GM23338 (cell line): ENCODE results near the gene TRIOBP. TPM values are rescaled to one million over a fixed set of nuclear protein-coding genes. Genes with fewer than 3 reads are reported as not detected.

ENCODE experiments used
- ATAC-seq: fragments of 200-7000 bp; cut with Tn5 transposase; 3 replicates; pipeline ENCODE4 v1.9.1; 2020
- DNase-seq: peaks from one replicate; pipeline ENCODE4 v3.0.0-alpha.2; 2015; ENCODE audit warnings: low spot score
- H2AFZ ChIP-seq: fragments of 200-600 bp; sonication (generic); 2 replicates; pipeline ENCODE4 v1.8.0; 2016; ENCODE audit warnings: antibody characterized with exemption, mild to moderate bottlenecking, moderate library complexity
- H3F3A ChIP-seq: fragments of 200-600 bp; sonication (generic); replicated peaks from 2 replicates; pipeline ENCODE4 v1.8.0; 2017; ENCODE audit warnings: antibody characterized with exemption, mixed run types, low read depth
- H3K27ac ChIP-seq: fragments of 200-600 bp; sonication (generic); 2 replicates; pipeline ENCODE4 v1.6.1; 2016; ENCODE audit warnings: low read depth
- H3K27me3 ChIP-seq: fragments of 200-600 bp; sonication (generic); 2 replicates; pipeline ENCODE4 v1.8.0; 2016; ENCODE audit warnings: mild to moderate bottlenecking, mixed run types, moderate library complexity; ENCODE audit not compliant: insufficient read depth
- H3K36me3 ChIP-seq: fragments of 200-600 bp; sonication (generic); 2 replicates; pipeline ENCODE4 v1.8.0; 2016; ENCODE audit warnings: mild to moderate bottlenecking; ENCODE audit not compliant: insufficient read depth
- H3K4me1 ChIP-seq: fragments of 200-600 bp; sonication (generic); 2 replicates; pipeline ENCODE4 v1.8.0; 2016; ENCODE audit warnings: mild to moderate bottlenecking, moderate library complexity; ENCODE audit not compliant: insufficient read depth
- H3K4me2 ChIP-seq: fragments of 200-600 bp; sonication (generic); 2 replicates; pipeline ENCODE4 v1.7.1; 2017; ENCODE audit warnings: mixed run types
- H3K4me3 ChIP-seq: fragments of 200-600 bp; sonication (generic); 2 replicates; pipeline ENCODE4 v1.6.1; 2016; ENCODE audit warnings: mixed run types
- H3K79me2 ChIP-seq: fragments of 200-600 bp; sonication (generic); replicated peaks from 2 replicates; pipeline ENCODE4 v1.8.0; 2017; ENCODE audit warnings: mild to moderate bottlenecking; ENCODE audit not compliant: insufficient read depth
- H3K9me2 ChIP-seq: fragments of 200-600 bp; sonication (generic); 2 replicates; pipeline ENCODE4 v1.8.0; 2017; ENCODE audit not compliant: insufficient read depth
- H4K20me1 ChIP-seq: fragments of 200-600 bp; sonication (generic); replicated peaks from 2 replicates; pipeline ENCODE4 v1.8.0; 2017; ENCODE audit warnings: mild to moderate bottlenecking; ENCODE audit not compliant: insufficient read depth
- H3K27ac Mint-ChIP-seq: 2 replicates; pipeline ENCODE4 v1.8.0; 2020; ENCODE audit warnings: inconsistent platforms, mild to moderate bottlenecking, moderate library complexity, mixed read lengths
- H3K27me3 Mint-ChIP-seq: 3 replicates; pipeline ENCODE4 v1.8.0; 2022; ENCODE audit warnings: low read depth, mild to moderate bottlenecking, moderate library complexity, mixed read lengths, inconsistent platforms; ENCODE audit not compliant: insufficient read depth, poor library complexity
- H3K36me3 Mint-ChIP-seq: 3 replicates; pipeline ENCODE4 v1.8.0; 2021; ENCODE audit warnings: low read depth, mild to moderate bottlenecking, inconsistent platforms, moderate library complexity, mixed read lengths
- H3K4me1 Mint-ChIP-seq: 3 replicates; pipeline ENCODE4 v1.8.0; 2020; ENCODE audit warnings: mild to moderate bottlenecking, inconsistent platforms, mixed read lengths
- H3K4me3 Mint-ChIP-seq: 3 replicates; pipeline ENCODE4 v1.8.0; 2021; ENCODE audit warnings: moderate library complexity, mild to moderate bottlenecking, inconsistent platforms, mixed read lengths
- H3K9me3 Mint-ChIP-seq: 3 replicates; pipeline ENCODE4 v1.8.0; 2020; ENCODE audit warnings: moderate library complexity, mild to moderate bottlenecking, inconsistent platforms, mixed read lengths
- CREB1 ChIP-seq: fragments of 250-450 bp; sonication (Bioruptor Pico); IDR thresholded peaks from 2 replicates; pipeline ENCODE4 v1.5.0; 2020; ENCODE audit warnings: low read depth, mild to moderate bottlenecking, moderate library complexity
- EZH2phosphoT487 ChIP-seq: fragments of 200-600 bp; sonication (generic); IDR thresholded peaks from one replicate; pipeline ENCODE4 v1.8.1; 2018; ENCODE audit warnings: antibody characterized with exemption; ENCODE audit not compliant: unreplicated experiment
- JUNB ChIP-seq: IDR thresholded peaks from one replicate; pipeline ENCODE4 v1.6.1; 2016; ENCODE audit warnings: antibody characterized with exemption; ENCODE audit not compliant: unreplicated experiment
- NANOG ChIP-seq: IDR thresholded peaks from 2 replicates; pipeline ENCODE4 v1.6.1; 2016; ENCODE audit warnings: antibody characterized with exemption, borderline replicate concordance
- STAT1 ChIP-seq: IDR thresholded peaks from one replicate; pipeline ENCODE4 v1.6.1; 2016; ENCODE audit warnings: antibody characterized with exemption; ENCODE audit not compliant: unreplicated experiment
- ZNF114 ChIP-seq: fragments of 250-450 bp; sonication (Bioruptor Pico); IDR thresholded peaks from 2 replicates; pipeline ENCODE4 v1.5.0; 2020; ENCODE audit warnings: mild to moderate bottlenecking, moderate library complexity
- ZNF331 ChIP-seq: fragments of 250-450 bp; sonication (Bioruptor Pico); IDR thresholded peaks from 2 replicates; pipeline ENCODE4 v1.5.0; 2020; ENCODE audit warnings: low read depth, mild to moderate bottlenecking, moderate library complexity
- polyA plus RNA-seq: library from polyadenylated mRNA; unstranded; fragments of >200 nt; fragmentation: Nextera tagmentation; extraction: Ambion mirVana; gene quantifications from 2 replicates; pipeline ENCODE4 v1.2.1, GENCODE V29; 2016
- total RNA-seq: library from RNA; depleted of rRNA; stranded (reverse); fragments of >200 nt; shearing (Covaris generic); gene quantifications from 2 replicates; pipeline ENCODE4 v1.2.3, GENCODE V29; 2014
- TF ChIP-seq, protein P1 (sequence below): fragments of 250-450 bp; sonication (Bioruptor Pico); IDR thresholded peaks from 2 replicates; pipeline ENCODE4 v1.5.0; 2020; ENCODE audit warnings: mild to moderate bottlenecking, moderate library complexity
- TF ChIP-seq, protein P2 (sequence below): IDR thresholded peaks from one replicate; pipeline ENCODE4 v1.6.1; 2018; ENCODE audit warnings: antibody characterized with exemption; ENCODE audit not compliant: unreplicated experiment
- TF ChIP-seq, protein P3 (sequence below): IDR thresholded peaks from 2 replicates; pipeline ENCODE4 v1.6.1; 2016; ENCODE audit warnings: antibody characterized with exemption

TRIOBP gene
- total and polyA plus RNA-seq, 2 experiments from 2014 or later, result 21.4 to 48.4 TPM

DNA sequence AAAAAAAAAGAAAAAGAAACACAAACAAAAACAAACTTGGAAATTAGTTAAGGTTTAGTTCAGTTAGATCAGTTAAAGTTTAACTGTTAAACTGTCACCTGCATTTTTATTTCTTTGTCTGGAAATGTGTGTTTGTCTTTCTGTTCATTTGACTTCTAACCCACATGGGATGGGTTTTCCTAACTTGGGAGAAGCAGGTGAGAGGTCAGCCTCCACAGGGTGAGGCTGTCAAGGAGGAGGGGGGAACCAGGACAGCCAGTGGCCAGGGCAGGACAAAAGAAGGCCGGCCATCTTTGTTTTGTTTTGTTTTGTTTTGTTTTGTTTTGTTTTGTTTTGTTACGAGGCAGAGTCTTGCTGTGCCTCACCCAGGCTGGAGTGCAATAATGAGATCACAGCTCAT, 97.5 kb downstream of the TRIOBP start:
- TF ChIP-seq, protein P1, sequence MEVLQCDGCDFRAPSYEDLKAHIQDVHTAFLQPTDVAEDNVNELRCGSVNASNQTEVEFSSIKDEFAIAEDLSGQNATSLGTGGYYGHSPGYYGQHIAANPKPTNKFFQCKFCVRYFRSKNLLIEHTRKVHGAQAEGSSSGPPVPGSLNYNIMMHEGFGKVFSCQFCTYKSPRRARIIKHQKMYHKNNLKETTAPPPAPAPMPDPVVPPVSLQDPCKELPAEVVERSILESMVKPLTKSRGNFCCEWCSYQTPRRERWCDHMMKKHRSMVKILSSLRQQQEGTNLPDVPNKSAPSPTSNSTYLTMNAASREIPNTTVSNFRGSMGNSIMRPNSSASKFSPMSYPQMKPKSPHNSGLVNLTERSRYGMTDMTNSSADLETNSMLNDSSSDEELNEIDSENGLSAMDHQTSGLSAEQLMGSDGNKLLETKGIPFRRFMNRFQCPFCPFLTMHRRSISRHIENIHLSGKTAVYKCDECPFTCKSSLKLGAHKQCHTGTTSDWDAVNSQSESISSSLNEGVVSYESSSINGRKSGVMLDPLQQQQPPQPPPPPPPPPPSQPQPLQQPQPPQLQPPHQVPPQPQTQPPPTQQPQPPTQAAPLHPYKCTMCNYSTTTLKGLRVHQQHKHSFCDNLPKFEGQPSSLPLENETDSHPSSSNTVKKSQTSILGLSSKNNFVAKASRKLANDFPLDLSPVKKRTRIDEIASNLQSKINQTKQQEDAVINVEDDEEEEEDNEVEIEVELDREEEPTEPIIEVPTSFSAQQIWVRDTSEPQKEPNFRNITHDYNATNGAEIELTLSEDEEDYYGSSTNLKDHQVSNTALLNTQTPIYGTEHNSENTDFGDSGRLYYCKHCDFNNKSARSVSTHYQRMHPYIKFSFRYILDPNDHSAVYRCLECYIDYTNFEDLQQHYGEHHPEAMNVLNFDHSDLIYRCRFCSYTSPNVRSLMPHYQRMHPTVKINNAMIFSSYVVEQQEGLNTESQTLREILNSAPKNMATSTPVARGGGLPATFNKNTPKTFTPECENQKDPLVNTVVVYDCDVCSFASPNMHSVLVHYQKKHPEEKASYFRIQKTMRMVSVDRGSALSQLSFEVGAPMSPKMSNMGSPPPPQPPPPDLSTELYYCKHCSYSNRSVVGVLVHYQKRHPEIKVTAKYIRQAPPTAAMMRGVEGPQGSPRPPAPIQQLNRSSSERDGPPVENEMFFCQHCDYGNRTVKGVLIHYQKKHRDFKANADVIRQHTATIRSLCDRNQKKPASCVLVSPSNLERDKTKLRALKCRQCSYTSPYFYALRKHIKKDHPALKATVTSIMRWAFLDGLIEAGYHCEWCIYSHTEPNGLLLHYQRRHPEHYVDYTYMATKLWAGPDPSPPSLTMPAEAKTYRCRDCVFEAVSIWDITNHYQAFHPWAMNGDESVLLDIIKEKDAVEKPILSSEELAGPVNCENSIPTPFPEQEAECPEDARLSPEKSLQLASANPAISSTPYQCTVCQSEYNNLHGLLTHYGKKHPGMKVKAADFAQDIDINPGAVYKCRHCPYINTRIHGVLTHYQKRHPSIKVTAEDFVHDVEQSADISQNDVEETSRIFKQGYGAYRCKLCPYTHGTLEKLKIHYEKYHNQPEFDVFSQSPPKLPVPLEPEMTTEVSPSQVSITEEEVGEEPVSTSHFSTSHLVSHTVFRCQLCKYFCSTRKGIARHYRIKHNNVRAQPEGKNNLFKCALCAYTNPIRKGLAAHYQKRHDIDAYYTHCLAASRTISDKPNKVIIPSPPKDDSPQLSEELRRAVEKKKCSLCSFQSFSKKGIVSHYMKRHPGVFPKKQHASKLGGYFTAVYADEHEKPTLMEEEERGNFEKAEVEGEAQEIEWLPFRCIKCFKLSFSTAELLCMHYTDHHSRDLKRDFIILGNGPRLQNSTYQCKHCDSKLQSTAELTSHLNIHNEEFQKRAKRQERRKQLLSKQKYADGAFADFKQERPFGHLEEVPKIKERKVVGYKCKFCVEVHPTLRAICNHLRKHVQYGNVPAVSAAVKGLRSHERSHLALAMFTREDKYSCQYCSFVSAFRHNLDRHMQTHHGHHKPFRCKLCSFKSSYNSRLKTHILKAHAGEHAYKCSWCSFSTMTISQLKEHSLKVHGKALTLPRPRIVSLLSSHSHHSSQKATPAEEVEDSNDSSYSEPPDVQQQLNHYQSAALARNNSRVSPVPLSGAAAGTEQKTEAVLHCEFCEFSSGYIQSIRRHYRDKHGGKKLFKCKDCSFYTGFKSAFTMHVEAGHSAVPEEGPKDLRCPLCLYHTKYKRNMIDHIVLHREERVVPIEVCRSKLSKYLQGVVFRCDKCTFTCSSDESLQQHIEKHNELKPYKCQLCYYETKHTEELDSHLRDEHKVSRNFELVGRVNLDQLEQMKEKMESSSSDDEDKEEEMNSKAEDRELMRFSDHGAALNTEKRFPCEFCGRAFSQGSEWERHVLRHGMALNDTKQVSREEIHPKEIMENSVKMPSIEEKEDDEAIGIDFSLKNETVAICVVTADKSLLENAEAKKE, result no peak
- no peak for TF ChIP-seq CREB1 (CRISPR knock-in tag)
- TF ChIP-seq ZNF331 (CRISPR knock-in tag), result no peak
- no peak for TF ChIP-seq ZNF114 (CRISPR knock-in tag)
- no peak for TF ChIP-seq STAT1
- TF ChIP-seq JUNB, result no peak
- Histone ChIP-seq H3K4me2 (no peak overlapping the region), H3K4me1 (no peaks in the 10 kb centered on the region), H2AFZ (no peak overlapping the region), H3K4me3 (no peak overlapping the region), H4K20me1 (no peaks in the 10 kb centered on the region), H3K9me2 (no peaks in the 10 kb centered on the region), H3K36me3 (no peaks in the 10 kb centered on the region), H3K27me3 (peaks cover 19% of the 10 kb centered on the region; the same call in 1 of the 2 replicates), H3F3A (no peaks in the 10 kb centered on the region), H3K79me2 (no peaks in the 10 kb centered on the region), H3K27ac (no peak overlapping the region)
- ATAC-seq, result no peak
- Mint-ChIP-seq H3K27me3 (peaks cover 10% of the 10 kb centered on the region), H3K4me1 (0 out of 3 replicates have a peak, but pooled peaks cover 3% of the 10 kb centered on the region), H3K36me3 (no peaks in the 10 kb centered on the region), H3K4me3 (no peak overlapping the region; the same call in 2 of the 3 replicates), H3K9me3 (no peaks in the 10 kb centered on the region), H3K27ac (no peak overlapping the region)
- DNase-seq, result no peak

DNA sequence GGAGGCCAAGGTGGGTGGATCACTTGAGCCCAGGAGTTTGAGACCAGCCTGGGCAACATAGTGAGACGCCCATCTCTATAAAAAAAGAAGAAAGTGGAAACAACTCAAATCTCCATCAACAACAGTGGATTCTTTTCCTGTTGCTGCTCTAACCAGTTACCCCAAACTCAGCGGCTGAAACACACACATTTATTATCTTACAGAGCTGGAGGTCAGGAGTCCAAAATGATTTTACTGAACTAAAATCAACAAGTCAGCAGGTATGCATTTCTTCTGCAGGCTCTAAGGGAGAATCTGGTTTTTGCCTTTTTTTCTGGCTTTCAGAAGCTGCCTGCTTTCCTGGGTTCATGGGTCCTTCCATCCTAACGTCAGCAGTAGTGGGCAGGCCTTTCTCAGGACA, 99.2 kb downstream of the TRIOBP start:
- DNase-seq (no peak), ATAC-seq (no peak)
- H3K4me2 ChIP-seq, result no peak overlapping the region
- Mint-ChIP-seq H3K27me3 (peaks cover 13% of the 10 kb centered on the region), H3K4me1 (0 out of 3 replicates have a peak, but pooled peaks cover 3% of the 10 kb centered on the region), H3K27ac (no peak overlapping the region), H3K36me3 (no peaks in the 10 kb centered on the region), H3K4me3 (no peak overlapping the region), H3K9me3 (no peaks in the 10 kb centered on the region)
- no peaks in the 10 kb centered on the region for H3K9me2 ChIP-seq
- peaks cover 26% of the 10 kb centered on the region; the same call in 1 of the 2 replicates for H3K27me3 ChIP-seq
- no peaks in the 10 kb centered on the region for H3K79me2 ChIP-seq
- H3K36me3 ChIP-seq, result no peaks in the 10 kb centered on the region
- no peaks in the 10 kb centered on the region for H4K20me1 ChIP-seq
- no peak overlapping the region for H3K4me3 ChIP-seq
- H2AFZ ChIP-seq, result no peak overlapping the region
- no peak overlapping the region for H3K27ac ChIP-seq
- no peaks in the 10 kb centered on the region for H3F3A ChIP-seq
- H3K4me1 ChIP-seq, result no peaks in the 10 kb centered on the region
- TF ChIP-seq ZNF114 (CRISPR knock-in tag) (no peak), ZNF331 (CRISPR knock-in tag) (no peak), EZH2phosphoT487 (no peak), JUNB (no peak), NANOG (no peak), CREB1 (CRISPR knock-in tag) (no peak), STAT1 (no peak)
- TF ChIP-seq, protein P2, sequence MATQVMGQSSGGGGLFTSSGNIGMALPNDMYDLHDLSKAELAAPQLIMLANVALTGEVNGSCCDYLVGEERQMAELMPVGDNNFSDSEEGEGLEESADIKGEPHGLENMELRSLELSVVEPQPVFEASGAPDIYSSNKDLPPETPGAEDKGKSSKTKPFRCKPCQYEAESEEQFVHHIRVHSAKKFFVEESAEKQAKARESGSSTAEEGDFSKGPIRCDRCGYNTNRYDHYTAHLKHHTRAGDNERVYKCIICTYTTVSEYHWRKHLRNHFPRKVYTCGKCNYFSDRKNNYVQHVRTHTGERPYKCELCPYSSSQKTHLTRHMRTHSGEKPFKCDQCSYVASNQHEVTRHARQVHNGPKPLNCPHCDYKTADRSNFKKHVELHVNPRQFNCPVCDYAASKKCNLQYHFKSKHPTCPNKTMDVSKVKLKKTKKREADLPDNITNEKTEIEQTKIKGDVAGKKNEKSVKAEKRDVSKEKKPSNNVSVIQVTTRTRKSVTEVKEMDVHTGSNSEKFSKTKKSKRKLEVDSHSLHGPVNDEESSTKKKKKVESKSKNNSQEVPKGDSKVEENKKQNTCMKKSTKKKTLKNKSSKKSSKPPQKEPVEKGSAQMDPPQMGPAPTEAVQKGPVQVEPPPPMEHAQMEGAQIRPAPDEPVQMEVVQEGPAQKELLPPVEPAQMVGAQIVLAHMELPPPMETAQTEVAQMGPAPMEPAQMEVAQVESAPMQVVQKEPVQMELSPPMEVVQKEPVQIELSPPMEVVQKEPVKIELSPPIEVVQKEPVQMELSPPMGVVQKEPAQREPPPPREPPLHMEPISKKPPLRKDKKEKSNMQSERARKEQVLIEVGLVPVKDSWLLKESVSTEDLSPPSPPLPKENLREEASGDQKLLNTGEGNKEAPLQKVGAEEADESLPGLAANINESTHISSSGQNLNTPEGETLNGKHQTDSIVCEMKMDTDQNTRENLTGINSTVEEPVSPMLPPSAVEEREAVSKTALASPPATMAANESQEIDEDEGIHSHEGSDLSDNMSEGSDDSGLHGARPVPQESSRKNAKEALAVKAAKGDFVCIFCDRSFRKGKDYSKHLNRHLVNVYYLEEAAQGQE, result no peak
- TF ChIP-seq, protein P3, sequence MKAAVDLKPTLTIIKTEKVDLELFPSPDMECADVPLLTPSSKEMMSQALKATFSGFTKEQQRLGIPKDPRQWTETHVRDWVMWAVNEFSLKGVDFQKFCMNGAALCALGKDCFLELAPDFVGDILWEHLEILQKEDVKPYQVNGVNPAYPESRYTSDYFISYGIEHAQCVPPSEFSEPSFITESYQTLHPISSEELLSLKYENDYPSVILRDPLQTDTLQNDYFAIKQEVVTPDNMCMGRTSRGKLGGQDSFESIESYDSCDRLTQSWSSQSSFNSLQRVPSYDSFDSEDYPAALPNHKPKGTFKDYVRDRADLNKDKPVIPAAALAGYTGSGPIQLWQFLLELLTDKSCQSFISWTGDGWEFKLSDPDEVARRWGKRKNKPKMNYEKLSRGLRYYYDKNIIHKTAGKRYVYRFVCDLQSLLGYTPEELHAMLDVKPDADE, result no peak
